ENCODE data around the gene SRPRA.

GRCh38 chr11:126268361-126268707, 361 bp downstream of the SRPRA start:
- TF ChIP-seq POLR2A (IDR thresholded peaks at IDR 0.05) (no peak), CTCF (IDR thresholded peaks at IDR 0.05) (no peak)

All from thyroid gland (tissue), 4 donors.